ENCODE measurements around the gene RASSF5. TPM values are rescaled to one million over a fixed set of nuclear protein-coding genes. Genes with fewer than 3 reads are reported as not detected.
A peak's percentile ranks its signal among the peaks of the same experiment; 100 is the strongest.

RASSF5 gene
- total and polyA plus RNA-seq, 2 of the 13 experiments (the other 11 are each of a cell fraction or from before 2014, with no cell fraction given) = 0.18 to 0.40 TPM

DNA sequence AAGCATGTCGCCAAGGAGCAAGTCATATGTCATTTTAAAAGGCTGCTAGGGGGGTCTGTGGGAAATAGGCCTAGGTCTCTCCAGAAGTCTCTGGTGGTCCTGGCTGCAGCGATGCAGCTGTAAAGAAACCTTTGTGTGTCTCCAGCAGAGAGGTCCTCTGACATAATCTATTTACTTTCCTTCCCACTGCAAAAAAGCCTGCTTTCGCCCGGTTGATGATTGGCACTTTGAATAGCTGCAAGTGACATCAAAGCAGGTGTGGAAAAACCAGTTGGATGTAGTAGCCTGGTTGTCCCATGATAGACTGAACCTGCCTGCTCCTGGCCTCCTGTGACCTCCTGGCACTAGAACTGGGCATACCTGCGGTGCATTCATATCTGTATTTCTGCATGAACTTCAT is 13.8 kb downstream of the RASSF5 start:
- Histone ChIP-seq H3K4me2 (ENCODE audit: low read depth, low read length) (peak overlapping the region; percentile 33; the same call in 1 of the 2 replicates), H3K27me3 (ENCODE audit: control insufficient read depth in 1 of 2, insufficient read depth in 2 of 2, low read length in 2 of 2) (0 out of 5 replicates have a peak, but pooled peaks cover 0 to 1% of the 10 kb centered on the region in 2 experiments), H3K4me1 (ENCODE audit: insufficient read depth, low read length) (peaks cover 28% of the 10 kb centered on the region), H3K9ac (ENCODE audit: insufficient read depth, low read depth, low read length) (no peak overlapping the region), H3K36me3 (replicated peaks in 1 of 2; ENCODE audit: control insufficient read depth in 1 of 2, insufficient read depth in 2 of 2, low read length in 2 of 2) (no peaks in the 10 kb centered on the region), H3K4me3 (replicated peaks in 1 of 3; ENCODE audit: insufficient read depth in 1 of 3, low read depth in 2 of 3, low read length in 3 of 3) (no peak overlapping the region), H4K20me1 (ENCODE audit: insufficient read depth, low read length) (no peaks in the 10 kb centered on the region), H3K27ac (ENCODE audit: extremely low read length, insufficient read depth, low read length) (no peak overlapping the region), H3K79me2 (ENCODE audit: insufficient read depth, low read length) (no peaks in the 10 kb centered on the region), H3K9me3 (ENCODE audit: low read length) (no peaks in the 10 kb centered on the region), H2AFZ (ENCODE audit: low read length) (no peak overlapping the region)
- TF ChIP-seq ZNF761 (CRISPR knock-in tag; conservative IDR thresholded peaks at IDR 0.05) = no peak
- TF ChIP-seq ZNF496 (CRISPR knock-in tag; IDR thresholded peaks at IDR 0.05; ENCODE audit: insufficient replicate concordance) = no peak
- TF ChIP-seq SMARCC2 (IDR thresholded peaks at IDR 0.05) = no peak
- no peak for TF ChIP-seq FOXA1 (IDR thresholded peaks at IDR 0.05)
- TF ChIP-seq FOXA1 (CRISPR knock-in tag; IDR thresholded peaks at IDR 0.05) = peak; percentile 52; the same call in 1 of the 2 replicates
- no peak for TF ChIP-seq NR2F6 (IDR thresholded peaks at IDR 0.05)
- 0 out of 2 replicates have a peak, but pooled peaks have one; percentile 18 for TF ChIP-seq NR2F6 (CRISPR knock-in tag; IDR thresholded peaks at IDR 0.05)
- TF ChIP-seq, protein P1, sequence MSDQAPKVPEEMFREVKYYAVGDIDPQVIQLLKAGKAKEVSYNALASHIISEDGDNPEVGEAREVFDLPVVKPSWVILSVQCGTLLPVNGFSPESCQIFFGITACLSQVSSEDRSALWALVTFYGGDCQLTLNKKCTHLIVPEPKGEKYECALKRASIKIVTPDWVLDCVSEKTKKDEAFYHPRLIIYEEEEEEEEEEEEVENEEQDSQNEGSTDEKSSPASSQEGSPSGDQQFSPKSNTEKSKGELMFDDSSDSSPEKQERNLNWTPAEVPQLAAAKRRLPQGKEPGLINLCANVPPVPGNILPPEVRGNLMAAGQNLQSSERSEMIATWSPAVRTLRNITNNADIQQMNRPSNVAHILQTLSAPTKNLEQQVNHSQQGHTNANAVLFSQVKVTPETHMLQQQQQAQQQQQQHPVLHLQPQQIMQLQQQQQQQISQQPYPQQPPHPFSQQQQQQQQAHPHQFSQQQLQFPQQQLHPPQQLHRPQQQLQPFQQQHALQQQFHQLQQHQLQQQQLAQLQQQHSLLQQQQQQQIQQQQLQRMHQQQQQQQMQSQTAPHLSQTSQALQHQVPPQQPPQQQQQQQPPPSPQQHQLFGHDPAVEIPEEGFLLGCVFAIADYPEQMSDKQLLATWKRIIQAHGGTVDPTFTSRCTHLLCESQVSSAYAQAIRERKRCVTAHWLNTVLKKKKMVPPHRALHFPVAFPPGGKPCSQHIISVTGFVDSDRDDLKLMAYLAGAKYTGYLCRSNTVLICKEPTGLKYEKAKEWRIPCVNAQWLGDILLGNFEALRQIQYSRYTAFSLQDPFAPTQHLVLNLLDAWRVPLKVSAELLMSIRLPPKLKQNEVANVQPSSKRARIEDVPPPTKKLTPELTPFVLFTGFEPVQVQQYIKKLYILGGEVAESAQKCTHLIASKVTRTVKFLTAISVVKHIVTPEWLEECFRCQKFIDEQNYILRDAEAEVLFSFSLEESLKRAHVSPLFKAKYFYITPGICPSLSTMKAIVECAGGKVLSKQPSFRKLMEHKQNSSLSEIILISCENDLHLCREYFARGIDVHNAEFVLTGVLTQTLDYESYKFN (CRISPR knock-in tag; conservative IDR thresholded peaks at IDR 0.05) = no peak
- no peak for TF ChIP-seq SMARCE1 (IDR thresholded peaks at IDR 0.05; ENCODE audit: borderline replicate concordance)
- TF ChIP-seq, protein P2, sequence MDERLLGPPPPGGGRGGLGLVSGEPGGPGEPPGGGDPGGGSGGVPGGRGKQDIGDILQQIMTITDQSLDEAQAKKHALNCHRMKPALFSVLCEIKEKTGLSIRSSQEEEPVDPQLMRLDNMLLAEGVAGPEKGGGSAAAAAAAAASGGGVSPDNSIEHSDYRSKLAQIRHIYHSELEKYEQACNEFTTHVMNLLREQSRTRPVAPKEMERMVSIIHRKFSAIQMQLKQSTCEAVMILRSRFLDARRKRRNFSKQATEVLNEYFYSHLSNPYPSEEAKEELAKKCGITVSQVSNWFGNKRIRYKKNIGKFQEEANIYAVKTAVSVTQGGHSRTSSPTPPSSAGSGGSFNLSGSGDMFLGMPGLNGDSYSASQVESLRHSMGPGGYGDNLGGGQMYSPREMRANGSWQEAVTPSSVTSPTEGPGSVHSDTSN (CRISPR knock-in tag; IDR thresholded peaks at IDR 0.05) = peak; percentile 41; the same call in 1 of the 2 replicates
- peak; percentile 14; the same call in 1 of the 2 replicates for TF ChIP-seq SAP130 (CRISPR knock-in tag; IDR thresholded peaks at IDR 0.05; ENCODE audit: low read depth)
- no peak for TF ChIP-seq MTA3 (CRISPR knock-in tag; IDR thresholded peaks at IDR 0.05)
- TF ChIP-seq SRF (IDR thresholded peaks at IDR 0.05; ENCODE audit: low read depth, low read length) = no peak
- TF ChIP-seq GFI1 (CRISPR knock-in tag; IDR thresholded peaks at IDR 0.05; ENCODE audit: borderline replicate concordance) = 0 out of 2 replicates have a peak, but pooled peaks have one; percentile 22
- TF ChIP-seq ARHGAP35 (CRISPR knock-in tag; IDR thresholded peaks at IDR 0.05; ENCODE audit: borderline replicate concordance) = no peak
- TF ChIP-seq FOXA3 (CRISPR knock-in tag; IDR thresholded peaks at IDR 0.05) = peak; percentile 30; the same call in 1 of the 2 replicates
- 0 out of 2 replicates have a peak, but pooled peaks have one; percentile 18 for TF ChIP-seq GATAD2A (CRISPR knock-in tag; IDR thresholded peaks at IDR 0.05)
- DNase-seq (ENCODE audit: low spot score) (peak; percentile 49), ATAC-seq (peak; percentile 44), FAIRE-seq (peak; percentile 44)
- no TSS peak for BruUV-seq (replicated peaks)
- intact Hi-C loops (cut with micrococcal nuclease; ENCODE audit: unreplicated experiment) (no loop called here), in situ Hi-C loops (cut with HindIII; ENCODE audit: extremely low pct_ligation_motif_present, low pct_unique_long_range_greater_than_20kb) (no loop called here)
- ChIA-PET POLR2A (no interaction called here), CTCF (ENCODE audit: low intra/inter-chr PET ratio, low total read pairs) (no interaction called here)
- 15% methylated on average over 5 of the region's 5 CpGs for WGBS (ENCODE audit: low lambda C conversion rate)
